Stimulated activated CD8-positive, alpha-beta memory T cell treated with anti-CD3 and anti-CD28 coated beads, Interleukin-4, amount 100 ng/mL, for 48 hours (primary cell): ENCODE data around the gene NHERF1.

ENCODE experiments used
- DNase-seq: peaks from one replicate; pipeline ENCODE4 v3.0.0-alpha.2; 2020

The NHERF1 gene

GRCh38 chr17:74790161-74791058 is 42.0 kb downstream of the NHERF1 start:
- no peak for DNase-seq

GRCh38 chr17:74792586-74793105 is 44.2 kb downstream of the NHERF1 start:
- DNase-seq, result no peak

GRCh38 chr17:74795327-74796020 is 47.0 kb downstream of the NHERF1 start:
- no peak for DNase-seq

- DNase-seq, result no peak
Measured at GRCh38 chr17:74796211-74796610, 47.8 kb downstream of the NHERF1 start.

- DNase-seq, result no peak
Measured at GRCh38 chr17:74796866-74797265, 48.4 kb downstream of the NHERF1 start.

- DNase-seq, result no peak
Measured at GRCh38 chr17:74797824-74798223, 49.4 kb downstream of the NHERF1 start.

GRCh38 chr17:74798239-74798707 is 49.8 kb downstream of the NHERF1 start:
- no peak for DNase-seq

GRCh38 chr17:74799097-74799496 is 50.7 kb downstream of the NHERF1 start:
- DNase-seq, result no peak

GRCh38 chr17:74800531-74800930 is 52.1 kb downstream of the NHERF1 start:
- DNase-seq, result no peak

- no peak for DNase-seq
Measured at GRCh38 chr17:74801896-74802295, 53.5 kb downstream of the NHERF1 start.

- no peak for DNase-seq
Measured at GRCh38 chr17:74803388-74803930, 55.0 kb downstream of the NHERF1 start.

GRCh38 chr17:74803971-74804370 is 55.5 kb downstream of the NHERF1 start:
- DNase-seq, result no peak

GRCh38 chr17:74804683-74805082 is 56.3 kb downstream of the NHERF1 start:
- no peak for DNase-seq

GRCh38 chr17:74805591-74805991 is 57.2 kb downstream of the NHERF1 start:
- no peak for DNase-seq

GRCh38 chr17:74806334-74806733 is 57.9 kb downstream of the NHERF1 start:
- no peak for DNase-seq

- no peak for DNase-seq
Measured at GRCh38 chr17:74807441-74807840, 59.0 kb downstream of the NHERF1 start.

GRCh38 chr17:74807925-74808324 is 59.5 kb downstream of the NHERF1 start:
- no peak for DNase-seq

- DNase-seq, result no peak
Measured at GRCh38 chr17:74808714-74809430, 60.4 kb downstream of the NHERF1 start.

- no peak for DNase-seq
Measured at GRCh38 chr17:74810699-74811485, 62.5 kb downstream of the NHERF1 start.

- no peak for DNase-seq
Measured at GRCh38 chr17:74812109-74813009, 63.9 kb downstream of the NHERF1 start.

GRCh38 chr17:74814453-74814852 is 66.0 kb downstream of the NHERF1 start:
- DNase-seq, result no peak
